Measurements from ENCODE around the gene SPRY1. TPM values are rescaled to one million over a fixed set of nuclear protein-coding genes. Genes with fewer than 3 reads are reported as not detected.

Gene SPRY1
- total and polyA plus RNA-seq, 9 of the 15 experiments (the other 6 are each of a cell fraction or from before 2014, with no cell fraction given) = 0.18 to 1.9 (median 0.45) TPM; not detected in 1

GRCh38 chr4:123349421-123350190 lies 47.0 kb upstream of the SPRY1 start (continued):
- no peak for TF ChIP-seq TAF1 (IDR thresholded peaks at IDR 0.05; ENCODE audit: control insufficient read depth, extremely low read depth, insufficient read depth, low read length, severe bottlenecking)
- peak; percentile 79 for TF ChIP-seq TFE3 (CRISPR knock-in tag; IDR thresholded peaks at IDR 0.05)
- peak; percentile 98 for TF ChIP-seq GTF2A2 (tag; IDR thresholded peaks at IDR 0.05)
- peak; percentile 94; the same call in 1 of the 2 replicates for TF ChIP-seq GATAD2A (IDR thresholded peaks at IDR 0.05)
- TF ChIP-seq ZKSCAN8 (CRISPR knock-in tag; IDR thresholded peaks at IDR 0.05) = peak; percentile 99
- TF ChIP-seq KLF6 (CRISPR knock-in tag; IDR thresholded peaks at IDR 0.05; ENCODE audit: borderline replicate concordance) = peak; percentile 99
- TF ChIP-seq RBBP5 (IDR thresholded peaks at IDR 0.05; ENCODE audit: borderline replicate concordance, insufficient read depth, low read length, poor library complexity, severe bottlenecking) = no peak
- no peak for TF ChIP-seq HNRNPLL (IDR thresholded peaks at IDR 0.05; ENCODE audit: low read depth, low read length, poor library complexity, severe bottlenecking)
- TF ChIP-seq, protein P1, sequence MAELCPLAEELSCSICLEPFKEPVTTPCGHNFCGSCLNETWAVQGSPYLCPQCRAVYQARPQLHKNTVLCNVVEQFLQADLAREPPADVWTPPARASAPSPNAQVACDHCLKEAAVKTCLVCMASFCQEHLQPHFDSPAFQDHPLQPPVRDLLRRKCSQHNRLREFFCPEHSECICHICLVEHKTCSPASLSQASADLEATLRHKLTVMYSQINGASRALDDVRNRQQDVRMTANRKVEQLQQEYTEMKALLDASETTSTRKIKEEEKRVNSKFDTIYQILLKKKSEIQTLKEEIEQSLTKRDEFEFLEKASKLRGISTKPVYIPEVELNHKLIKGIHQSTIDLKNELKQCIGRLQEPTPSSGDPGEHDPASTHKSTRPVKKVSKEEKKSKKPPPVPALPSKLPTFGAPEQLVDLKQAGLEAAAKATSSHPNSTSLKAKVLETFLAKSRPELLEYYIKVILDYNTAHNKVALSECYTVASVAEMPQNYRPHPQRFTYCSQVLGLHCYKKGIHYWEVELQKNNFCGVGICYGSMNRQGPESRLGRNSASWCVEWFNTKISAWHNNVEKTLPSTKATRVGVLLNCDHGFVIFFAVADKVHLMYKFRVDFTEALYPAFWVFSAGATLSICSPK (IDR thresholded peaks at IDR 0.05; ENCODE audit: borderline replicate concordance) = no peak
- TF ChIP-seq ZNF77 (CRISPR knock-in tag; IDR thresholded peaks at IDR 0.05) = no peak
- no peak for TF ChIP-seq ZBTB7A (IDR thresholded peaks at IDR 0.05; ENCODE audit: borderline replicate concordance, control insufficient read depth, low read depth, low read length)
- peak; percentile 98 for TF ChIP-seq SMARCB1 (IDR thresholded peaks at IDR 0.05; ENCODE audit: insufficient read length, low read depth)
- no peak for TF ChIP-seq CHCHD3 (CRISPR knock-in tag; IDR thresholded peaks at IDR 0.05)
- TF ChIP-seq HNRNPL (IDR thresholded peaks at IDR 0.05; ENCODE audit: low read depth, low read length) = 0 out of 2 replicates have a peak, but pooled peaks have one; percentile 19
- TF ChIP-seq ELK3 (CRISPR knock-in tag; IDR thresholded peaks at IDR 0.05) = peak; percentile 95; the same call in 1 of the 2 replicates
- peak; percentile 92 for TF ChIP-seq MTA3 (IDR thresholded peaks at IDR 0.05; ENCODE audit: borderline replicate concordance)
- TF ChIP-seq, protein P2, sequence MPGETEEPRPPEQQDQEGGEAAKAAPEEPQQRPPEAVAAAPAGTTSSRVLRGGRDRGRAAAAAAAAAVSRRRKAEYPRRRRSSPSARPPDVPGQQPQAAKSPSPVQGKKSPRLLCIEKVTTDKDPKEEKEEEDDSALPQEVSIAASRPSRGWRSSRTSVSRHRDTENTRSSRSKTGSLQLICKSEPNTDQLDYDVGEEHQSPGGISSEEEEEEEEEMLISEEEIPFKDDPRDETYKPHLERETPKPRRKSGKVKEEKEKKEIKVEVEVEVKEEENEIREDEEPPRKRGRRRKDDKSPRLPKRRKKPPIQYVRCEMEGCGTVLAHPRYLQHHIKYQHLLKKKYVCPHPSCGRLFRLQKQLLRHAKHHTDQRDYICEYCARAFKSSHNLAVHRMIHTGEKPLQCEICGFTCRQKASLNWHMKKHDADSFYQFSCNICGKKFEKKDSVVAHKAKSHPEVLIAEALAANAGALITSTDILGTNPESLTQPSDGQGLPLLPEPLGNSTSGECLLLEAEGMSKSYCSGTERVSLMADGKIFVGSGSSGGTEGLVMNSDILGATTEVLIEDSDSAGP (CRISPR knock-in tag; IDR thresholded peaks at IDR 0.05) = no peak
- TF ChIP-seq POLR2B (IDR thresholded peaks at IDR 0.05; ENCODE audit: low read depth, partially characterized antibody) = no peak
- no peak for TF ChIP-seq FOXK1 (CRISPR knock-in tag; IDR thresholded peaks at IDR 0.05; ENCODE audit: borderline replicate concordance)
- peak; percentile 73 for TF ChIP-seq MAFG (tag; conservative IDR thresholded peaks at IDR 0.05)
- TF ChIP-seq ZNF253 (CRISPR knock-in tag; conservative IDR thresholded peaks at IDR 0.05) = peak; percentile 84

Measured in K562 (cell line).